ENCODE measurements around the gene C16orf46. TPM values are rescaled to one million over a fixed set of nuclear protein-coding genes. Genes with fewer than 3 reads are reported as not detected.

C16orf46 gene
- total and polyA plus RNA-seq, 9 of the 15 experiments (the other 6 are each of a cell fraction or from before 2014, with no cell fraction given): 0.10 to 0.98 (median 0.41) TPM; not detected in 1

DNA sequence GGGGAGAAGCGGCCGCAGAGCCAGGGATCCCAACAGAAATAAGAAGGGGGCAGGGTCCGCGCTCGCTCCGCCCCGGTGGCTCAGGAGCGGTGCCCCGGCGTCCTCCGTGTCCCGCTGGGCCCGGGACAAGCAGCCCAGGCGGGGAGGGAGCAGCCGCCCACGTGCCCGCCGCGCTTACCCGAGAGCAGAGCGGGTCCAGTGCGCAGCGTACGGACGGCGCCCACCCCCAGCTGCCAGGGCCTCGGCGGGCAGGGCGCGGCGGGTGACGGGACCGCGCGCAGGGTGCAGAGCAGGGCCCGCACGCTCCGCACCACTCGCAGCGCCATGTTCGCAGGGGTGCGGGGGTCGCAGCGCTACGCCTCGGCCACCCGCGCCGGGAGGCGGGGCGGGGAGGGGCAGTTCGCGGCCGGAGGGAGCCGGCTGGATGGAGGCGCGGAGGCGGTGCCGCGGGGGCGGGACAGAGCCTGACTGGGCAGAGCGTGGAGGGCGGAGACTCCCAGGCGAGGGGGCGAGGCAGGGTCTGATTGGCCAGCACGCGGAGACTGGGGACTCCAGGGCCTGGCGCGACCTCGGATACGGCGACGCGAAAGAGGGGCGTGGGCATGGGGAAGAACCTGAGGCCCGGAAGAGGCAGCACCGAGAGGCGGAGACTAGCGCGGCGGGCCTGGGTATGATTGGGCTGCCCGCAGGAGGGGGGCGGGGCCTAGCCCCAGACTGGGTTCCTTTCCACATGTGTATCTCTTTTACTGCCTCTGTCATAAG, 19.1 kb upstream of the C16orf46 start, which contains the start of gene GCSH (continued):
- TF ChIP-seq SMAD3 (CRISPR knock-in tag; conservative IDR thresholded peaks at IDR 0.05): no peak
- no peak for TF ChIP-seq GABPB2 (CRISPR knock-in tag; conservative IDR thresholded peaks at IDR 0.05)
- TF ChIP-seq GATAD2A (IDR thresholded peaks at IDR 0.05): no peak
- no peak for TF ChIP-seq NR2F6 (CRISPR knock-in tag; IDR thresholded peaks at IDR 0.05)
- no peak for TF ChIP-seq EP300 (IDR thresholded peaks at IDR 0.05; ENCODE audit: low read length)
- no peak for TF ChIP-seq POU5F1 (IDR thresholded peaks at IDR 0.05; ENCODE audit: borderline replicate concordance, low read depth, low read length, partially characterized antibody)
- TF ChIP-seq NUFIP1 (IDR thresholded peaks at IDR 0.05; ENCODE audit: partially characterized antibody): no peak
- peak; percentile 82; the same call in 1 of the 2 replicates for TF ChIP-seq MTA3 (IDR thresholded peaks at IDR 0.05; ENCODE audit: borderline replicate concordance)
- peak in 1 of 2 experiments; percentile 75; a peak in 1 of 4 replicates for TF ChIP-seq TEAD1 (CRISPR knock-in tag; IDR thresholded peaks at IDR 0.05)
- TF ChIP-seq HCFC1 (IDR thresholded peaks at IDR 0.05; ENCODE audit: low read depth, low read length): no peak
- no peak for TF ChIP-seq HLTF (IDR thresholded peaks at IDR 0.05)
- no peak for TF ChIP-seq DLX4 (CRISPR knock-in tag; IDR thresholded peaks at IDR 0.05)
- TF ChIP-seq POLR3G (IDR thresholded peaks at IDR 0.05; ENCODE audit: extremely low read depth, insufficient read length, insufficient replicate concordance): no peak
- TF ChIP-seq SAFB (IDR thresholded peaks at IDR 0.05; ENCODE audit: borderline replicate concordance, low read depth, low read length): 0 out of 2 replicates have a peak, but pooled peaks have one; percentile 20
- TF ChIP-seq KLF13 (tag; IDR thresholded peaks at IDR 0.05; ENCODE audit: borderline replicate concordance, low read depth): 0 out of 2 replicates have a peak, but pooled peaks have one; percentile 27
- no peak for TF ChIP-seq TEAD2 (tag; IDR thresholded peaks at IDR 0.05)
- TF ChIP-seq ARID4B (CRISPR knock-in tag; IDR thresholded peaks at IDR 0.05): peak; percentile 91; the same call in 1 of the 2 replicates
- TF ChIP-seq UBTF (IDR thresholded peaks at IDR 0.05; ENCODE audit: borderline replicate concordance in 1 of 2, low read depth in 2 of 2, low read length in 2 of 2): no peak
- no peak for TF ChIP-seq RAD21 (CRISPR knock-in tag; conservative IDR thresholded peaks at IDR 0.05 in 1 of 2, IDR thresholded peaks at IDR 0.05 in 1 of 2)
- no peak for TF ChIP-seq ZNF217 (CRISPR knock-in tag; IDR thresholded peaks at IDR 0.05)
- no peak for TF ChIP-seq SMC3 (conservative IDR thresholded peaks at IDR 0.05; ENCODE audit: insufficient read depth, low read depth, low read length)
